Measurements from ENCODE around the gene TBPL1.
A peak's percentile ranks its signal among the peaks of the same experiment; 100 is the strongest.

Gene TBPL1

GRCh38 chr6:133985970-133986369, 32.9 kb downstream of the TBPL1 start:
- no peak overlapping the region for H3K4me3 ChIP-seq (ENCODE audit: low read depth, low read length)
- TF ChIP-seq MYC (IDR thresholded peaks at IDR 0.05; ENCODE audit: low read depth, low read length) = no peak
- no peak for TF ChIP-seq MAX (IDR thresholded peaks at IDR 0.05; ENCODE audit: low read depth, low read length)
- no peak for TF ChIP-seq CTCF (IDR thresholded peaks at IDR 0.05; ENCODE audit: low read depth, low read length)
- peak; percentile 33 for DNase-seq (ENCODE audit: low read depth)

- no peak for TF ChIP-seq POLR2A (IDR thresholded peaks at IDR 0.05; ENCODE audit: extremely low read depth, insufficient read length)
- no peak for TF ChIP-seq MAX (IDR thresholded peaks at IDR 0.05; ENCODE audit: low read depth, low read length)
- no peak for TF ChIP-seq CTCF (IDR thresholded peaks at IDR 0.05; ENCODE audit: low read depth, low read length)
- no peak for TF ChIP-seq MYC (IDR thresholded peaks at IDR 0.05; ENCODE audit: low read depth, low read length)
- no peak overlapping the region for H3K4me3 ChIP-seq (ENCODE audit: low read depth, low read length)
- no peak for DNase-seq (ENCODE audit: low read depth)
Observed at GRCh38 chr6:133986942-133987341, 33.9 kb downstream of the TBPL1 start.

- H3K4me3 ChIP-seq (ENCODE audit: low read depth, low read length) = no peak overlapping the region
- TF ChIP-seq MAX (IDR thresholded peaks at IDR 0.05; ENCODE audit: low read depth, low read length) = no peak
- TF ChIP-seq MYC (IDR thresholded peaks at IDR 0.05; ENCODE audit: low read depth, low read length) = no peak
- no peak for TF ChIP-seq POLR2A (IDR thresholded peaks at IDR 0.05; ENCODE audit: extremely low read depth, insufficient read length)
- no peak for TF ChIP-seq CTCF (IDR thresholded peaks at IDR 0.05; ENCODE audit: low read depth, low read length)
- no peak for DNase-seq (ENCODE audit: low read depth)
Observed at GRCh38 chr6:133989525-133989924, 36.5 kb downstream of the TBPL1 start.

- DNase-seq (ENCODE audit: low read depth) = no peak
- TF ChIP-seq POLR2A (IDR thresholded peaks at IDR 0.05; ENCODE audit: extremely low read depth, insufficient read length) (no peak), MYC (IDR thresholded peaks at IDR 0.05; ENCODE audit: low read depth, low read length) (no peak), CTCF (IDR thresholded peaks at IDR 0.05; ENCODE audit: low read depth, low read length) (no peak), MAX (IDR thresholded peaks at IDR 0.05; ENCODE audit: low read depth, low read length) (no peak)
- H3K4me3 ChIP-seq (ENCODE audit: low read depth, low read length) = no peak overlapping the region
Observed at GRCh38 chr6:133990321-133990720, 37.3 kb downstream of the TBPL1 start.

GRCh38 chr6:133991096-133991593, 38.1 kb downstream of the TBPL1 start:
- TF ChIP-seq POLR2A (IDR thresholded peaks at IDR 0.05; ENCODE audit: extremely low read depth, insufficient read length) (no peak), MYC (IDR thresholded peaks at IDR 0.05; ENCODE audit: low read depth, low read length) (no peak), CTCF (IDR thresholded peaks at IDR 0.05; ENCODE audit: low read depth, low read length) (no peak), MAX (IDR thresholded peaks at IDR 0.05; ENCODE audit: low read depth, low read length) (no peak)
- H3K4me3 ChIP-seq (ENCODE audit: low read depth, low read length) = no peak overlapping the region
- no peak for DNase-seq (ENCODE audit: low read depth)

Measured in NB4 (cell line).